Fibroblast of lung (primary cell): Measurements from ENCODE around the gene IZUMO1.

ENCODE experiments used
- EZH2 ChIP-seq: IDR thresholded peaks from 2 replicates; pipeline ENCODE4 v1.5.1; 2012; ENCODE audit warnings: low read length, control low read depth, mild to moderate bottlenecking; ENCODE audit errors: missing control alignments
- TF ChIP-seq, protein P1 (sequence below), 2 donors: IDR thresholded peaks in 1 of 2; conservative IDR thresholded peaks in 1 of 2; 1 replicate in 1 of 2; 2 replicates in 1 of 2; pipeline ENCODE4 v1.5.1; 2011 to 2012; ENCODE audit warnings: low read length in 2 of 2, control low read depth in 1 of 2, inconsistent platforms in 1 of 2, low read depth in 1 of 2, mild to moderate bottlenecking in 1 of 2

DNA sequence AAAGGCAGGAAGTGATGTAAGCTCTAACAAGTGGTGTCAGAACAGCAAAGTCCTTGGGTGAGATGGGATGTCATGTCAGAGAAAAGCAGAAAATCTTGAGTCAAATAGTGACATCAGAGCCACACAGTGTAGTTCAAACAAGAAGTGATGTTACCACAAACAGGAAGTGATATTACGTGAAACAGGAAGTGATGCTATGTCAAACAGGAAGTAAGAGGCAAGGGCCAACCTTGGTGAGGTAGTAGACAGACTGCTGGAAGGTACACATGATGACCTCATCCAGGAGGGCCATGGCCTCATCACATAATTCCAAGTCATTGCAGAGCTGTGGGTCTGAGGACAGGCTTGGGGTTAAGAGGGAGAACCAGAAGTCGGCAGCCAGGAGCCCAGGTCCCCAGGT is 20.2 kb downstream of the IZUMO1 start:
- TF ChIP-seq EZH2 = no peak
- TF ChIP-seq, protein P1, sequence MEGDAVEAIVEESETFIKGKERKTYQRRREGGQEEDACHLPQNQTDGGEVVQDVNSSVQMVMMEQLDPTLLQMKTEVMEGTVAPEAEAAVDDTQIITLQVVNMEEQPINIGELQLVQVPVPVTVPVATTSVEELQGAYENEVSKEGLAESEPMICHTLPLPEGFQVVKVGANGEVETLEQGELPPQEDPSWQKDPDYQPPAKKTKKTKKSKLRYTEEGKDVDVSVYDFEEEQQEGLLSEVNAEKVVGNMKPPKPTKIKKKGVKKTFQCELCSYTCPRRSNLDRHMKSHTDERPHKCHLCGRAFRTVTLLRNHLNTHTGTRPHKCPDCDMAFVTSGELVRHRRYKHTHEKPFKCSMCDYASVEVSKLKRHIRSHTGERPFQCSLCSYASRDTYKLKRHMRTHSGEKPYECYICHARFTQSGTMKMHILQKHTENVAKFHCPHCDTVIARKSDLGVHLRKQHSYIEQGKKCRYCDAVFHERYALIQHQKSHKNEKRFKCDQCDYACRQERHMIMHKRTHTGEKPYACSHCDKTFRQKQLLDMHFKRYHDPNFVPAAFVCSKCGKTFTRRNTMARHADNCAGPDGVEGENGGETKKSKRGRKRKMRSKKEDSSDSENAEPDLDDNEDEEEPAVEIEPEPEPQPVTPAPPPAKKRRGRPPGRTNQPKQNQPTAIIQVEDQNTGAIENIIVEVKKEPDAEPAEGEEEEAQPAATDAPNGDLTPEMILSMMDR (conservative IDR thresholded peaks at IDR 0.05 in 1 of 2, IDR thresholded peaks at IDR 0.05 in 1 of 2; ENCODE audit: low read depth in 1 of 2, low read length in 2 of 2) = no peak
